Stimulated activated naive CD8-positive, alpha-beta T cell treated with anti-CD3 and anti-CD28 coated beads, Interleukin-15, Interleukin-2, amounts not matched to agents 100 ng/mL and 50 ng/mL, for 24 hours (primary cell): ENCODE data around the gene NEU1.

Experiments used
- H3K27ac Mint-ChIP-seq: one replicate; pipeline ENCODE4 v1.8.0; 2021; ENCODE audit warnings: mild to moderate bottlenecking, mixed read lengths
- H3K27me3 Mint-ChIP-seq: one replicate; pipeline ENCODE4 v1.8.0; 2021; ENCODE audit warnings: mixed read lengths
- H3K36me3 Mint-ChIP-seq: one replicate; pipeline ENCODE4 v1.8.0; 2021; ENCODE audit warnings: low read depth, mixed read lengths
- H3K4me1 Mint-ChIP-seq: one replicate; pipeline ENCODE4 v1.8.0; 2021; ENCODE audit warnings: low read depth, mixed read lengths
- H3K4me3 Mint-ChIP-seq: one replicate; pipeline ENCODE4 v1.8.0; 2021; ENCODE audit warnings: mild to moderate bottlenecking, mixed read lengths
- H3K9me3 Mint-ChIP-seq: one replicate; pipeline ENCODE4 v1.8.0; 2021; ENCODE audit warnings: mixed read lengths

Gene NEU1

DNA sequence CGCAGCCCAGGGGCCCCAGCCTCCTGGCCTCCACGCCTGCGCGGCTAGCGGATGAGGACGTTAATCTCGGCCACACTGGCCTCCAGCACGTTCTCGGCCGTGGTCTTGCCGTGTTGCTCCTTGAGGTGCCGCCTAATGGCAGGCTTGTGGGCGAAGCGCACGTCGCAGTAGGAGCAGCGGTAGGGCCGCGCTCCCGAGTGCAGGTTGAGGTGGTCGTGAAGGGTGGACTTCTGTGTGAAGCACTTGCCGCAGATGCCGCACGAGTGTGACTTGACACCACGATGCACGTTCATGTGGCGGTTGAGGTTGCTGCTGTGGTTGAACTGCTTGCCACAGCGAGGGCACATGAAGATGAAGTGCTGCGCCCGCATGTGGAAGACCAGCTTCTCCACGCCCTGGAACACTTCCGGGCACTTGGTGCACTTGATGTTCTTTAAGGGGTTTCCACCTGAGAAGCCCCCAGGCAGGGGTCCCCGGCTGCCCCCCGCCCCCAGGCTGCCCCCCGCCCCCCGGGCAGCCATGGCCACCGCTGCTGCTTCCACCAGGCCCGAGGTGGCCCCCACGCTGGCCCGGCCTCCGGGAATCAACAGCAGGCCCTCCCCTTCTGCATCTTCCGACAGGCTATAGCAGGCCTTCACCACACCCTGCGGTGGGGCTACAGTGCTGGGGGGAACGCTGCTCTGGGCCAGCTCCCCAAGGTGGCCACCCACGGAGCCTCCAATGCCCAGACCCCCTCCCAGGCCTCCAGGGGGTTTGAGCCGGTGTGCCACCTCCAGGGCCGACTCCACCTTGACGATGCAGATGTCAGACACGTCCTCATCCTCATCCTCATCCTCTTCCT lies 37.5 kb upstream of the NEU1 start:
- no peaks in the 10 kb centered on the region for H3K9me3 Mint-ChIP-seq
- no peak overlapping the region for H3K27ac Mint-ChIP-seq
- H3K27me3 Mint-ChIP-seq, result no peaks in the 10 kb centered on the region
- peaks cover 8% of the 10 kb centered on the region for H3K36me3 Mint-ChIP-seq
- H3K4me1 Mint-ChIP-seq, result peaks cover 48% of the 10 kb centered on the region
- peak overlapping the region; percentile 26 for H3K4me3 Mint-ChIP-seq

DNA sequence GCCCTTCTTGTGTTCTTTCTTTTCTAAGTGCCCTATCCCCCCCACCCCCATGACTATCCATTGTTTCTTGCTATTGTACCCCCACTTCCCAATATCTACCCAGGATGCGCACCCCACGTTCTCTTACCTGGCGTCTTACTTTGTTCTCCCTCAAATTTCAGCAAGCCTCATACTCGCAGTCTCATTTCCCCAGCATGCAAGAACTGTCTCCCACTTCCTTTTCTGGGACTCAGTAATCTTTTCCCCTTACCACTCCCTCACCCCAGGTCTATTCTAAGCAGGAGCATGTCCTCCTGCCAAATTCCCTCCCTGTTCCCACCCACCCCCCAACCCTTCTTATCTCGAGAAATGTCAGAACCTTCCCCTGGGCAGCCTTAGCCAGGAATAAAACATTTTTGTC lies 36.6 kb upstream of the NEU1 start:
- no peaks in the 10 kb centered on the region for H3K9me3 Mint-ChIP-seq
- peaks cover 48% of the 10 kb centered on the region for H3K4me1 Mint-ChIP-seq
- H3K4me3 Mint-ChIP-seq, result peak overlapping the region; percentile 57
- H3K27ac Mint-ChIP-seq, result no peak overlapping the region
- peaks cover 11% of the 10 kb centered on the region for H3K36me3 Mint-ChIP-seq
- no peaks in the 10 kb centered on the region for H3K27me3 Mint-ChIP-seq

DNA sequence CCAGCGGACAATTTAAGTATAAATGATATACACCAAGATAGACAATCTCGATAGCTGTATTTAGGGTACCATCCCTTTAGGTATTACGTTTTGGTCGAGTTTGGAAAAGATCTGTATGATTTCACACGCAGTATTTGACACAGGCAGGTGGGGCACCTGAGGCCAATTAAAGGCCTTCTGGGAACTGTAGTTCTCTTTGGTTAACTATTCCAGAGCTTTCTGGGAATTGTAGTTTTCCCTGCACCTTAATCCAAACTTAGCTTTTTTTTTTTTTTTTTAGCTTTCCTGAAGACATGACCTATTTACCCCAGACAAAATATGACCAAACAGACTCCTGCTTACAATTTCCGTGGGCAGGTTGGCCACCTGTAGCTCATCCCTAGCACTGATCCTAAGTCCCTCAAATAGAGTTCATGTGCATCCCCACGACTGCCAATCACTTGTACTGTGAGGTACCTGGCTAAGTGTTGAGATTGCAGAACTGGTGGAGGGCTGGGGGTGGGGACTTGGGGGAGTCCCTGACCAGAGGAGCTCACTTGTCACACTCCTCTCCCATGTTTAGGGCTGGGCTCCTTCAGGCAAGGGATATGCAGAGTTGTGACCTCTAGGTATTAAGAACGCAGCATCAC lies 35.9 kb upstream of the NEU1 start:
- H3K4me3 Mint-ChIP-seq, result peak overlapping the region; percentile 89
- peaks cover 48% of the 10 kb centered on the region for H3K4me1 Mint-ChIP-seq
- H3K36me3 Mint-ChIP-seq, result peaks cover 13% of the 10 kb centered on the region
- H3K9me3 Mint-ChIP-seq, result no peaks in the 10 kb centered on the region
- no peaks in the 10 kb centered on the region for H3K27me3 Mint-ChIP-seq
- H3K27ac Mint-ChIP-seq, result peak overlapping the region; percentile 89

DNA sequence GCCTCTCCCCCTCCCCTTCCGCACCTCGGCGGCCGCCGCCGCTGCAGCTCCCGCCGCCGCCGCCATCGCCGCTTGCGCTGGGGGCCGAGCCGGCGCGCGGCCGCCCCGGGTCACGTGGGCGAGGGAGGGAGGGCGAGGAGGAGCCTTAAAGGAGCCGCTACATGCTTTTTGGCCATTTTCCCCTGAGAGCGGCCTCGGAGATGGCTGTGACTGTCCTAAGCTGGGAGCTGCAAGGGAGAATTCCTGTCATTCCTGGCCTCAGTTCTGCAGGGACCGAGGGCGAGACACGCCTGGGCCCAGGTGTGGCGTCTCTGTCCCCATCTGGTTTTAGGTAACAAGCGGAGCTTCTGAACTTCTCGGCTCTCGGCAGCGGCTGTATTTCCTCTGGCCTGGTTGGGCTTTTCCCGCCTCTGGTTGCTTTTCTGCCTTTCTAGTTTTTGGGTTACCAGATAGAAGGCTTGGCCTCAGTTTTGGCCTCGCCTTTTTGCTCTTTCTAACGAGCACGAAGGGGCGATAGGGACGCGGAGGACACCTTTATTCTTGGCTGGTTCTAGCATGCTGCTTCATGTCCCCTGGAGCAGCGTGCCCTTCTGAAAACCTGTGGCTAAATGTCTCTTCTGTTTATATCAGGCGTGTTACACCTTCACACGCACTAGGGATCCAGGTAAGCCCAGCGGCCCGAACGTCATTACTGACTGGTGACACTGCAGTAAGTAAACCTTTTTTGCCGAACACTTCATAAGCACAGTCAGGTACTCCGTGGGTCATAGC lies 35.2 kb upstream of the NEU1 start, which contains the start of gene EHMT2:
TSS of gene EHMT2 (minus strand) at position 87 of the 771 bp plus-strand sequence. CDS start at position 66, 21 bp downstream.
- H3K4me1 Mint-ChIP-seq, result peaks cover 44% of the 10 kb centered on the region
- H3K27me3 Mint-ChIP-seq, result no peaks in the 10 kb centered on the region
- peaks cover 20% of the 10 kb centered on the region for H3K36me3 Mint-ChIP-seq

DNA sequence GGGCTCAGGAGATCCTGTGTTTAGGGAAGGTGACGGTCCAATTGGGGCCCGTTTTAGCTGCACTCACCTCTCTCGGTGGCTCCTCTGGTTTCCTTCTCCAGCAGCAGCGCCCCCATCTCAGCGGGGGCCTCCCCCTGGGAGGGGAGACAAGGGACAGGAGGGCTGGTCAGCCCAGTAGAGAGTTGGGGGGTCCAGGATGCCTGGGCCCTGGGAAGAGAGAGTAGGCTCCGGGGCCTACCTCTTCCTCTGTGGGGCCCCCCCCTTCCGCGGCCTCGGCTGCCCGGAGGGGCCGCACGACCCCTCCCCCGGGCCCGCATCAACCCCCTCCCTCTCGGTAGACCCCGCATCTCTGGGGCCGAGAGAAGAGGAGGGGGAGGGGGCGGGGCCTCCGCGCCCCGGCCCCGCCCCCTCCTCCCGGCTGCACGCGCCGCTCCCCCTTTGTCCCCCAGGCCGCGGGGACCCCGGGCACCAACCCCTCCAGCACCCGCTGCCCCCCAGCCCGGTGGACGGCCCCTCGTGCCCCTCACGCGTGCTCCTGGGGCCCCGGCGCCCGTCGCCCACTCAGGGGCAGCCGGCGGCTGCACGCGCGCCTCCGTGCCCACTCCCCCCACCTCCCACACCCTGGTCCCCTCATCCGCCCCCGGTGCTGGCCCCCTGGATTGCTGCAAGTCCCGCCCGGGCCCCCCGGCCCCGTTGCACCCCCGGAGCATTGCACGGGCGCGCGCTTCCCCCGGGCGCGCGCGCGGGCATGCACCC lies 34.4 kb upstream of the NEU1 start:
- peaks cover 39% of the 10 kb centered on the region for H3K4me1 Mint-ChIP-seq
- no peaks in the 10 kb centered on the region for H3K27me3 Mint-ChIP-seq
- peaks cover 28% of the 10 kb centered on the region for H3K36me3 Mint-ChIP-seq
- H3K4me3 Mint-ChIP-seq, result peak overlapping the region; percentile 80
- H3K27ac Mint-ChIP-seq, result peak overlapping the region; percentile 75
- no peaks in the 10 kb centered on the region for H3K9me3 Mint-ChIP-seq

More for the DNA sequence above, 35.2 kb upstream of the NEU1 start, which contains the start of gene EHMT2:
- Mint-ChIP-seq H3K9me3 (no peaks in the 10 kb centered on the region), H3K4me3 (peak within 1 kb of the TSS; percentile 89), H3K27ac (peak within 1 kb of the TSS; percentile 89)

DNA sequence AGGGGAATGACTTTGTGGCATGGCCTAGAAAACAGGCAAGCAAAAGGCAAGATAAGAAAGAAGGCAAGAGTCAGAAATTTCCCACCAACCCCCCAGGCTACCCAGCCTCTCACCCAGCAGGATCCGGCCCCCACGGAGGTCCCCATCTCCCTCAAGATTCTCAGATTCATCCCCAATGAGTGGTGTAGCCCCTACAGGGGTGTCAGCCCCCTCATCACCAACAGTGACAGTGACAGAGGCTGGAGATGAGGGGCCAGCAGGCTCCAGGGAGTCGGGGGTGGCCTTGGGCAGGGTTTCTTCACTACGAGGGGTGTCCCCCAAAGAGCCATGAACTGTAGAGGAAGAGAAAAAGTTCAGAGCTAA lies 33.9 kb upstream of the NEU1 start:
- Mint-ChIP-seq H3K4me3 (peak overlapping the region; percentile 80), H3K27ac (peak overlapping the region; percentile 75), H3K9me3 (no peaks in the 10 kb centered on the region), H3K4me1 (peaks cover 39% of the 10 kb centered on the region), H3K27me3 (no peaks in the 10 kb centered on the region), H3K36me3 (peaks cover 32% of the 10 kb centered on the region)

DNA sequence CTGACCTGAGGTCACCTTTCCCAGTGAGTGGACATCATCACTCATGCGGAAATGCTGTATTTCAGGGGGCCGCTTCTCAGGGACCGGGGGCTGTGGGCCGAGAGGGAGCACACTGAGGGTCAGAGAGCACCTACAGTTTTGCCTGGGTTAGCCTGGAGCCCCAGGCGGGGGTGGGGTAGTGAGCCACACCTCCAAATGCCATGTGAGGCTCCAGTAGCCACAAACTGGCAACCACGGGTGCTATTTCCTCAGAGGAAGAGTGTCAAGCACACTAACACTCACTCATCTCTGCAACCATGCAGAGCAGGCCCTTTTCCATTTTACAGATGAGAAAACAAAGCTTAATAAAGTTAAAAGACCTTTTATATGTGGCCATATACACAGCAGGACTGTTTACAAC lies 30.2 kb upstream of the NEU1 start:
- H3K36me3 Mint-ChIP-seq, result peaks cover 55% of the 10 kb centered on the region
- H3K27me3 Mint-ChIP-seq, result no peaks in the 10 kb centered on the region
- no peak overlapping the region for H3K27ac Mint-ChIP-seq
- H3K9me3 Mint-ChIP-seq, result no peaks in the 10 kb centered on the region
- no peak overlapping the region for H3K4me3 Mint-ChIP-seq
- H3K4me1 Mint-ChIP-seq, result peaks cover 11% of the 10 kb centered on the region

DNA sequence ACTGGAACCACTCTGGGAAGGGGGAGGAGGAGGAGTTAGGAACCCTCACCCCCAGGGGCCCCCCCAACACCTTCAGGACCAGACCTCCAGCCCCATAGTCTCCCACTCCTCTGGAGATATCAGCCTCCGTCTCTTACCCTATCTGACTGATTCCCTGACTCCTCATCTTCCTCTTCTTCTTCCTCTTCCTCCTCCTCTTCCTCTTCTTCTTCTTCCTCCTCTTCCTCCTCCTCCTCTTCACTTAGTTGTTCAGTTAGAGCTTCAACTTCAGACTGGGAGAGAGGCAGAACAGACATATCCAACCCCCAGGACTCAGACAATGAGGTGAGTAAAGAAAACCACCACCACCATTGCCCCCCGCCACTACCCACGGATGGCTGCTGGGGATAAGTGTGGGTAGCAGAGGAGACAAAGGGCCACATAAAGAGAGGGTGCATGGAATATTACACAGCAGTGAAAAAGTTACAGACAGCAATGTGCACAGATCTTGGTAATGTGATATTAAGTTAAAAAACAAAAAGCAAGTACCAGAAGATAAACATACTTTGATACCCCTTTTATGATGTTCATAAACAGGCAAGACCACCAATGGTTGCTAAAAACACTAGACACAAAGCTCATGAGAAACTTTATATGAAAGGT lies 26.8 kb upstream of the NEU1 start:
- H3K4me3 Mint-ChIP-seq, result no peak overlapping the region
- peaks cover 66% of the 10 kb centered on the region for H3K36me3 Mint-ChIP-seq
- H3K4me1 Mint-ChIP-seq, result no peaks in the 10 kb centered on the region
- no peaks in the 10 kb centered on the region for H3K27me3 Mint-ChIP-seq
- H3K27ac Mint-ChIP-seq, result peak overlapping the region; percentile 13
- no peaks in the 10 kb centered on the region for H3K9me3 Mint-ChIP-seq

DNA sequence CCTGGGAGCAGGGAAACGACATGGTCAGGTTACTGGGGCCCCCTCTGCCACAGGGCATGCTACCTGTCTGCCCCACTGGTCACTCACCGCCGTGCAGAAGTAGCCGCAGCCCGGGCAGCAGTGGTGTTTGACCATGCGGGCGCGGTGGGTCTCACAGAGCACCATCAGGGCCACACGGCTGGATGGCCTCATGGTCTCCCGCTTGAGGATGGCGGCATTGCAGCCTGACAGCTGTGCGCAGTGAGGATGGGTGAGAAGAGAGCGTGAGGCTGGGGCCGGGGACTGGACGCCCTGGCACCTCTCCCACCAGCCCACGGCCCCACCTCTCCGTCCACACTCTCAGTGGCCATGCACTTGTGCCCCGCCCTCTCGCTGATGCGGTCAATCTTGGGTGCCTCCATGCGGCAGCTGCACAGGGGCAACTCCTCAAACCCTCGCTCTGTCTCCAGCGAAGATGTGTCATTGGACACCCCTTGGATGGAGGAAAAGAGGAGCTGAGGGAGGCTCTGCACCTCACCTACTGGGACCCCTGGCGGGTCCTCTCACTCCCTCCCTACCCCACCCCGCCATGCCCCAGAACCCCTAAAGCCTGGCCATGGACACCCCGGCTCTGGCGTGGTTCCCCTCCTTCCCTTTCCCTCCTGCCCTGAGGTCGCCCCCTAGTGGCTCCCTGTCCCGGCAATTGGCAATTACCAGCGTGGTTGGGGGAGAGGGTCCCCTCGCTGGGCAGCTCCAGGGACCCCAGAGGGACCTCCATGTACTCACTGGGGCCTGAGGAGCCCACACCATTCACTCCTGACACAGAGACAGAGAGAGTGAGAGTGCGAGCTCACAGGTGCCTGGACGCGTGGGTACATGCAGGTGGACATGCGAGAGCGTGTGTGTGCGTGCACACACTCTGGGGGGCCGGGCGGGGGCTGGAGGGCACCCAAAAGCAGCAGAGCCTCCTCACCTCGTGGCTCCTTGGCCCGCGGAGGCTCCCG lies 25.9 kb upstream of the NEU1 start:
- no peak overlapping the region for H3K4me3 Mint-ChIP-seq
- H3K4me1 Mint-ChIP-seq, result no peaks in the 10 kb centered on the region
- H3K36me3 Mint-ChIP-seq, result peaks cover 64% of the 10 kb centered on the region
- H3K27ac Mint-ChIP-seq, result no peak overlapping the region
- no peaks in the 10 kb centered on the region for H3K9me3 Mint-ChIP-seq
- no peaks in the 10 kb centered on the region for H3K27me3 Mint-ChIP-seq

DNA sequence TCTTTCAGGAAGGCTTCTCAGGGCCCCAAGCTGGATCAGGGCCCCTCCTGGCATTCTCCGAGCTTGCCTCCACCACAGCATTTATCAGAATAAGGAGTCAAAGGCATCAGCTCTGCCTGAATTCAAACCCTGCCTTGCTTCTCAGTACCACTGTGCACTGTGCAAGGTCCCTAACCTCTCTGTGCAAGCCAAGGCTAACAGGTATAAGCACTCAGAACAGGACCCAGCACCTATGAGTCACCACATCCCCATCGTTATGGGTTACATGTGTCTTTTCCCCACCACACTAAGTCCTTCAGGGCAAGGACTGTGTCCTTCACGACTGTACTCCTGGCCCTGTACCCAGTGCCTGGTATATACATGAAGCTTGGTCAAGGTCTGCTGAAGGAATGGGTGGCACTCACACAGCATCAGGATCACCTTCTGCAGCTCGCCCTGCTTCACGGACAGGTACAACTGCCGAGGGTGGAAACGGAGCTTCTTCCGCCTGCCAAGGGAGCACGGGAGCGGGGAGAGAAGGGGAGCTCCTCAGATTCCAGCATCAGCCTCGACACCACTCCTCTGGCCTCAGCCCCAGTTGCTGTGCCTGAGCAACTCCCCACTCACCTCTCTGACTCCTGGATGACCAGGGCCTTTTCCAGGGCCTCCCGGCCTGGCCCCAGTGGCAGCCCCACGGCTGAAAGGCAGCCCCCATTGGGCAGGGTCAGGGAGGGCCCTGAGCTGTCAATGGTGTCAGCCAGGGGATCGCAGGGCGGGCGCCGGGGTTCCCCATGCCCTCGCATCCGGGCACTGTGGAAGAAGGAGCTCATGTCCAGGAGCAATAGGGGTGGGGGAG lies 24.8 kb upstream of the NEU1 start:
- Mint-ChIP-seq H3K4me1 (no peaks in the 10 kb centered on the region), H3K36me3 (peaks cover 62% of the 10 kb centered on the region), H3K9me3 (no peaks in the 10 kb centered on the region), H3K27me3 (no peaks in the 10 kb centered on the region), H3K27ac (no peak overlapping the region), H3K4me3 (no peak overlapping the region)

DNA sequence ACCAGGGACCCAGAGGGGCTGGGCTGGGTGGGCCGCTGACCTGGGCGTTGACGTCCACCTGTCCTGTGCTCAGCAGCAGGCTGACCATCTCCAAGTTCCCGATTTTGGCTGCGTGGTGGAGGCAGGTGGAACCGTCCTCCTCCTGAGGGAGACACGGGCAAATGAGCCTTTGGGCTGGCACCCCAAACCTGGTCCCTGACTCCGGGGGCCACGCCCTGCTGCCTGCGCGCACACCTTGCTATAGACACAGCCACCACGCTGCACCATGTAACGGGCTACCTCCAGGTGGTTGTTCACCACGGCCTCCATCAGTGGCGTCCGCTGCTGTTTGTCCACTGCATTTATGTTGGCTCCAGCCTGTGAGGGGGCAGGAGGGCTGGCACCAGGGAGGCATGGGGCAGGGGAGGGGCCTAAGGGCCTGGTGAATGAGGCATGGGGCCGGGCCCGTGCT lies 23.9 kb upstream of the NEU1 start:
- no peak overlapping the region for H3K27ac Mint-ChIP-seq
- no peaks in the 10 kb centered on the region for H3K4me1 Mint-ChIP-seq
- H3K27me3 Mint-ChIP-seq, result no peaks in the 10 kb centered on the region
- peaks cover 60% of the 10 kb centered on the region for H3K36me3 Mint-ChIP-seq
- no peaks in the 10 kb centered on the region for H3K9me3 Mint-ChIP-seq
- H3K4me3 Mint-ChIP-seq, result no peak overlapping the region

DNA sequence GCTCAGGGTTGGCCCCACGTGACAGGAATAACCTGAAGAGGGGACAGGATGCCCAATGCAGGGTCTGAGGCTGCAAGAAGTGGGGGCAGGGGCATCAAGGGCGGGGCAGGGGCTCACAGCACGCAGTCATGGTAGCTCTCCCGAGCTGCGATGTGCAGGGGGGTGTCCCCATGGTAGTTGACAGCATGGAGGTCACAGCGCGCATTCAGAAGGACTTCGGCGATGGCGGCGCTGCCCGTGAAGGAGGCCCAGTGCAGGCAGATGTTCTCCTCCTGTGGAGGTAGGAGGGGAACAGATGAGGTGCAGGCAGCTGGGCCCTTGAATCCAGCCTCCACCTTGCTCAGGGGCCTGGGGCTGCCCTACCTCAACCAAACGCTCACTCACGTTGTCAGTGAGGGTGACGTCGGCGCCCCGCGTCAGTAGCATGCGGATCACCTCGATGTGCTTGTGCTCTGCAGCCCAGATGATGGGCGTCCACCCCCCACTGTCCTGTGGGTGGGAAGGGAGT lies 22.0 kb upstream of the NEU1 start:
- no peaks in the 10 kb centered on the region for H3K4me1 Mint-ChIP-seq
- H3K4me3 Mint-ChIP-seq, result no peak overlapping the region
- no peak overlapping the region for H3K27ac Mint-ChIP-seq
- H3K9me3 Mint-ChIP-seq, result no peaks in the 10 kb centered on the region
- no peaks in the 10 kb centered on the region for H3K27me3 Mint-ChIP-seq
- H3K36me3 Mint-ChIP-seq, result peaks cover 57% of the 10 kb centered on the region
